ENCODE measurements around the gene APBB2. TPM values are rescaled to one million over a fixed set of nuclear protein-coding genes. Genes with fewer than 3 reads are reported as not detected.

Gene APBB2
- total RNA-seq, 1 donor, result 92.3 TPM

DNA sequence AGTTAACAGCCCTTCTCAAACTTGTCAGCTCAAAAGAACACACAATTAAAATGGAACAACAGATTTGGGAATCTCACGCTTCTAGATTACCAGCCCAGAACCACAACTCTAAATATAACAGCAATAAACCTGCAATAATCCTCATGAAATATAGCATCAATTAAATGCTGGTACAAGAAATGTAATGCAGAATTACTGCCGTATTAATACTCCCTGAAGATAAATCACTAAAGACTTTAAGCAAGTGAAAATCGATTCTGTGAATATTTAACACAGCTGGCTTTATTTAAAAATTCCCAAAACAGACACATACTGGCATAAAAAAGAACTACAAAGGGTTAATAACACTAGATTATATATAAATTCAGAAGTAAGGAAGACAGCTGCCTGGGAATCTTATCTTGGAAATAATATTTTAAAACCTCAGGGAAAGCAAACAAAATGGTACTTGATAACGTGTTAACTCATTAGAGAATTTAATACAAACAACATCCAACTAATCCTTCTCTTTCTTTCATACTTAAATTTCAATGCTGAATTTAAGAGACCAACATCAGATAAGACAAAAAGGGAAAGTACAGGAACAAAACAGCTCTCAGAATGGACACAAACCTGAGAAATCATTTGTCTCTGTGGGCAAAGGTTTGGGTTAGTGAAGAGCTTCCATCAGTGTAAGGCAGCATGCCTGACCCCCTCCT, 34.7 kb downstream of the APBB2 start:
- no peak for DNase-seq (ENCODE audit: insufficient read length, low spot score, missing footprints)
- Histone ChIP-seq H4K20me1 (ENCODE audit: insufficient read depth, low read length) (peaks cover 16% of the 10 kb centered on the region), H3K4me1 (ENCODE audit: insufficient read depth, low read length) (peaks cover 46% of the 10 kb centered on the region), H3K79me2 (ENCODE audit: insufficient read depth, low read length) (peaks cover 80% of the 10 kb centered on the region), H3K36me3 (ENCODE audit: insufficient read depth, low read length) (no peaks in the 10 kb centered on the region), H2AFZ (ENCODE audit: low read length) (no peak overlapping the region), H3K27ac (ENCODE audit: low read depth, low read length) (peak overlapping the region; percentile 60), H3K4me2 (ENCODE audit: insufficient read depth, low read length) (peak overlapping the region; percentile 71), H3K4me3 (ENCODE audit: insufficient read depth, low read length) (no peak overlapping the region), H3K27me3 (ENCODE audit: insufficient read depth, low read length) (no peaks in the 10 kb centered on the region), H3K9me3 (ENCODE audit: low read depth, low read length) (no peaks in the 10 kb centered on the region)
- TF ChIP-seq CTCF (IDR thresholded peaks at IDR 0.05; ENCODE audit: extremely low read depth, low read depth, low read length), result no peak

GRCh38 chr4:41178372-41179370, 35.7 kb downstream of the APBB2 start:
- DNase-seq (ENCODE audit: insufficient read length, low spot score, missing footprints), result peak; percentile 74
- Histone ChIP-seq H3K27ac (ENCODE audit: low read depth, low read length) (peak overlapping the region; percentile 84), H3K4me1 (ENCODE audit: insufficient read depth, low read length) (peaks cover 46% of the 10 kb centered on the region)

GRCh38 chr4:41177016-41177415, 37.3 kb downstream of the APBB2 start:
- H3K27me3 ChIP-seq (ENCODE audit: insufficient read depth, low read length), result no peaks in the 10 kb centered on the region
- peaks cover 80% of the 10 kb centered on the region for H3K79me2 ChIP-seq (ENCODE audit: insufficient read depth, low read length)
- TF ChIP-seq CTCF (IDR thresholded peaks at IDR 0.05; ENCODE audit: extremely low read depth, low read depth, low read length), result peak; percentile 41
- peaks cover 7% of the 10 kb centered on the region for H4K20me1 ChIP-seq (ENCODE audit: insufficient read depth, low read length)
- H3K4me3 ChIP-seq (ENCODE audit: insufficient read depth, low read length), result peak overlapping the region; percentile 38
- no peak overlapping the region for H2AFZ ChIP-seq (ENCODE audit: low read length)
- peaks cover 46% of the 10 kb centered on the region for H3K4me1 ChIP-seq (ENCODE audit: insufficient read depth, low read length)
- no peaks in the 10 kb centered on the region for H3K9me3 ChIP-seq (ENCODE audit: low read depth, low read length)
- no peak for DNase-seq (ENCODE audit: insufficient read length, low spot score, missing footprints)
- H3K36me3 ChIP-seq (ENCODE audit: insufficient read depth, low read length), result no peaks in the 10 kb centered on the region
- H3K4me2 ChIP-seq (ENCODE audit: insufficient read depth, low read length), result peak overlapping the region; percentile 76
- peak overlapping the region; percentile 84 for H3K27ac ChIP-seq (ENCODE audit: low read depth, low read length)

More at GRCh38 chr4:41178372-41179370, 35.7 kb downstream of the APBB2 start:
- Histone ChIP-seq H3K4me2 (ENCODE audit: insufficient read depth, low read length) (peak overlapping the region; percentile 71), H3K9me3 (ENCODE audit: low read depth, low read length) (no peaks in the 10 kb centered on the region), H3K36me3 (ENCODE audit: insufficient read depth, low read length) (no peaks in the 10 kb centered on the region), H3K4me3 (ENCODE audit: insufficient read depth, low read length) (peak overlapping the region; percentile 20), H2AFZ (ENCODE audit: low read length) (no peak overlapping the region), H3K79me2 (ENCODE audit: insufficient read depth, low read length) (peaks cover 80% of the 10 kb centered on the region), H4K20me1 (ENCODE audit: insufficient read depth, low read length) (peaks cover 7% of the 10 kb centered on the region), H3K27me3 (ENCODE audit: insufficient read depth, low read length) (no peaks in the 10 kb centered on the region)
- no peak for TF ChIP-seq CTCF (IDR thresholded peaks at IDR 0.05; ENCODE audit: extremely low read depth, low read depth, low read length)

GRCh38 chr4:41176340-41176739, 38.0 kb downstream of the APBB2 start:
- Histone ChIP-seq H3K79me2 (ENCODE audit: insufficient read depth, low read length) (peaks cover 80% of the 10 kb centered on the region), H3K36me3 (ENCODE audit: insufficient read depth, low read length) (no peaks in the 10 kb centered on the region), H3K27me3 (ENCODE audit: insufficient read depth, low read length) (no peaks in the 10 kb centered on the region), H3K9me3 (ENCODE audit: low read depth, low read length) (no peaks in the 10 kb centered on the region), H2AFZ (ENCODE audit: low read length) (no peak overlapping the region), H3K4me3 (ENCODE audit: insufficient read depth, low read length) (no peak overlapping the region), H4K20me1 (ENCODE audit: insufficient read depth, low read length) (peaks cover 7% of the 10 kb centered on the region), H3K4me1 (ENCODE audit: insufficient read depth, low read length) (peaks cover 46% of the 10 kb centered on the region), H3K27ac (ENCODE audit: low read depth, low read length) (peak overlapping the region; percentile 84), H3K4me2 (ENCODE audit: insufficient read depth, low read length) (peak overlapping the region; percentile 76)
- no peak for DNase-seq (ENCODE audit: insufficient read length, low spot score, missing footprints)
- no peak for TF ChIP-seq CTCF (IDR thresholded peaks at IDR 0.05; ENCODE audit: extremely low read depth, low read depth, low read length)

All from osteoblast (primary cell).